Right renal cortex interstitium (tissue), 3 donors: ENCODE measurements around the gene MAMDC2. TPM values are rescaled to one million over a fixed set of nuclear protein-coding genes. Genes with fewer than 3 reads are reported as not detected.

ENCODE experiments used
- DNase-seq, 3 donors: peaks; one replicate each; pipeline ENCODE4 v3.0.0-alpha.2; 2013; ENCODE audit warnings: low read depth in 3 of 3, low spot score in 2 of 3
- polyA plus RNA-seq, 3 donors: library from polyadenylated mRNA; unstranded; fragments of 120-200 nt; gene quantifications; one replicate each; pipeline ENCODE4 v1.2.1, GENCODE V29; 2013; ENCODE audit not compliant: insufficient read length in 3 of 3

The MAMDC2 gene
- polyA plus RNA-seq, 3 donors: 7.0 to 8.6 (median 7.3) TPM

GRCh38 chr9:70257502-70257901 lies 213.9 kb downstream of the MAMDC2 start:
- no peak for DNase-seq

DNA sequence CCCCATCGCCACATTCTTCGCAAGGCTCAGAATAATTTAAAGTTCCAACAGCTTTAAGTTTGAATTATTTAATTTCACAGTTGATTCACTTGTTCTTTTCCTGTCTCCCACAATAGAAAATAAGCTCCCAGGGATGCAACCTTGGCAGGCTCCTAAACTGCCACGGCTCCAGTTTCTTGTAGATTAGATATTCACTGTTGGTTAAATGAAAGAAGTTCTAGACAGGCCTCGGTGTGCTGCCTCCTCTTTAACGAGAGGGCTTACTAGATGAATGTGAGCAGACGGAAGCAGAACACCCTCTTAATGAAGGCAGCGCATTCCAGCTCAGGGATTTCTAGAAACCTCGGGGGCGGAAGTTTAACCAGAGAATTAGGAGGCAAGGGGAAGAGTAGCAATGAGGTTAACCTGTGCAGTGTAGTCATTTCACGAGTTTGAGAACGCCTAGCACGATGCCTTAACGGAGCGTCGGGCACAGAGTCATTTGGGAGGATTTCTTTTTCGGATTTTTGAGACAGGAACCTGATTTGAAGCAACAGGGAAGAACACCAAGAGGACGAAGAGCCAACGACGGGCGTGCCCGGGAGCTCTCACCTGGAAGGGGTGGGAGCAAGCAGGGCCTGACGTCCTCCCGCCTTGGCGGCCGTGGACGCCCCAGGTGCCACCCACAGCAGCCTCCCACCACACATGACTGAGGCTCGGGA lies 214.5 kb downstream of the MAMDC2 start:
- peak in 2 of 3 donors; percentile 44 to 55 for DNase-seq

DNA sequence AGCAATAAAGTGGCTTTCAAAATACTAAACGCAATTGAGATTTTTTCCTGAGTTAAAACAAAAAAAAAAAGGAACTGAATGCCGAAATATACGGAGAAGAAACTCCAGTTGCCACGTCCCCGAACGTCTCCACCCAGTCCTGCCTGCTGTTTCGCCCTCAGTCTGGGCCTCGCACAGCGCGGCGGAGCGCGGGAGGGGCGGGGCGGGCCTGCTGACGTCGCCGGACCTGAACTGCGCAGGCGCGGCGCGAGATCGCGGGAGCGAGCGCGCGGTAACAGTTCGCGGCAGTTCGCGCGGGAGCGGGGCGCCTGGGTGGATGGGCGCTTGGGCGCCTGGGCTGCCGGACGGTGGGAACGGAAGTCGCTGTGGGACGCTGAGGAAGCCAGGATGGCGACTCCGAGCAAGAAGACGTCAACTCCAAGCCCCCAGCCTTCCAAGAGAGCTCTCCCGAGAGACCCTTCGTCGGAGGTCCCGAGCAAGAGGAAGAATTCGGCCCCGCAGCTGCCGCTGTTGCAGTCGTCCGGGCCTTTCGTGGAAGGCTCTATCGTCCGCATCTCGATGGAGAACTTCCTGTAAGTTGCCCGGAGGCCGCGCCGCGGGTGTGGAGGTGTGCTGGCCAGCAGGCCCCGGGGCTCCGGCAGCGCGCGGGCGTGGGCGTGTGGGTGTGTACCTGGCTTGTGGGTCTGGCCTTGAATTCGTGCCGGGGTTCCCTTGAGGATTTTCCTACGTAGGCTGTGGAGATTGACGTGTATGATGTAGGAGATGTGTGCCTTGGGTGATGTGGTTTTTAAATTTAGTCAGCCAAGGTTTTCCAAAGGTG lies 215.3 kb downstream of the MAMDC2 start, which contains the start of gene SMC5:
TSS of gene SMC5 (plus strand) at position 287 of the 820 bp plus-strand sequence. CDS start at position 388, 101 bp downstream.
- peak; percentile 81 to 82 (median 82) for DNase-seq

- no peak for DNase-seq
These were observed 215.8 kb downstream of the MAMDC2 start for GRCh38 chr9:70259512-70259802.

GRCh38 chr9:70260007-70260443 lies 216.4 kb downstream of the MAMDC2 start:
- no peak for DNase-seq

- no peak for DNase-seq
These were observed 217.0 kb downstream of the MAMDC2 start for GRCh38 chr9:70260606-70261005.

DNA sequence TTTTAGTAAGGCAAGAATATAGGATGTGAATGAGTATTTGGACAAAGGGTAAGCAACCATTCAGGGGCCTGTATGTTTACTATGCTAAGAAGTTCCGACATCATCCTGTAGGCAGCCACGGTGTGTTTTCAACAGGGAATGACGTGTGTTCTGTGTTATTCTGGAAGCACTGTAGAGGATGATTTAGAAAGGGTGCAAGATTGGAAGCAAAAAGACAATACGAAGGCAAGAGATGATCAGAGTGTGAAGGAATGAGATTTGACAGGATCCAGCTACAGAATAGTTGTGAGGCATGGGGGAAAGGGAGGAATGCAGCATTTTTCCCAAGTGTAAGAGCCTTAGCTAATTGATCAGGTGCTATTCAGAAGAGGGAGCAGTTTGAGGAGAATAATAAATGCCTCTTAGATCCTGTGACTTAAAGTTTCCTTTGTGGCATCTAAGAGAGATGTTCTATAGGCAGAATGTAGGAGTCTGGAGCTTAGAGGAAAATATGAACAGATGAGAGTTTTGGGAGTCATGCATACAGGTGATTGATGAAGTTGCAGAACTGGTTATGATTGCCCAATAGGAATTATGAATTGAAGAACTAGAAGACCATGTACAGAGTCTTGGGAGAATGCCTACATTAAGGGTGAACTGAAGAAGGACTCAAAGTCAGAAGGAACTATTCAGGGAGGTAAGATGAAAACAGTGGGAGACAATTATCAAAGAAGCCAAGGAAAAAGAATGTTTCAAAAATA lies 217.7 kb downstream of the MAMDC2 start:
- DNase-seq: no peak

DNA sequence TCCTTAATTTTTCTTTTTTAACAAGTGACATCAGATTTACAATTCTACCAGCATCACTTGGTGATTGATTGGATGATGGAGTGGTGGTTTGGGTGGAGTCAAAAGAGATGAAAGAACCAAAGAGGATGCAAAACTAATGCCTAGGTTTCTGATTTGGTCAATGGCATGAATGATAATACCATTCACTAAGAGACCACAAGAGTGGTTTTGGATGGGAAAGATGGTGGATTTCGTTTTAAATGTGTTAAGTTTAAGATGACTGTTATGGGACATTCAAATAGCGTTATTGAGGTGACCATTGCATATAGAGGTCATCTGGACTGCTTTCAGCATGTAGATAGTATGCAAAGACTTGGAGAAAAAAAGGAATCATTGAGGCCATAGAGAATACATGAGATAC lies 218.7 kb downstream of the MAMDC2 start:
- DNase-seq: no peak

GRCh38 chr9:70262948-70263347 lies 219.3 kb downstream of the MAMDC2 start:
- no peak for DNase-seq

GRCh38 chr9:70263421-70263820 lies 219.8 kb downstream of the MAMDC2 start:
- no peak for DNase-seq

Other genes with a start within 250 kb of the MAMDC2 start
- 1 to 10 TPM; 1.5 to 2.1 (median 2.0) TPM for gene CFAP95, start 223.0 kb upstream of the MAMDC2 start, polyA plus RNA-seq
- 10 to 100 TPM; 39.3 to 49.3 (median 43.5) TPM for gene SMC5, start 215.1 kb downstream of the MAMDC2 start, polyA plus RNA-seq